ENCODE measurements around the gene PRXL2B. TPM values are rescaled to one million over a fixed set of nuclear protein-coding genes. Genes with fewer than 3 reads are reported as not detected.
"Not testable (repeated sequence)": the region's sequence is repeated elsewhere in the genome, so short reads cannot be mapped to it uniquely, and the experiment has no call there.

PRXL2B gene
- total and polyA plus RNA-seq, 10 of the 15 experiments (the other 5 are each of a cell fraction or from before 2014, with no cell fraction given) = 0.44 to 5.6 (median 4.0) TPM

DNA sequence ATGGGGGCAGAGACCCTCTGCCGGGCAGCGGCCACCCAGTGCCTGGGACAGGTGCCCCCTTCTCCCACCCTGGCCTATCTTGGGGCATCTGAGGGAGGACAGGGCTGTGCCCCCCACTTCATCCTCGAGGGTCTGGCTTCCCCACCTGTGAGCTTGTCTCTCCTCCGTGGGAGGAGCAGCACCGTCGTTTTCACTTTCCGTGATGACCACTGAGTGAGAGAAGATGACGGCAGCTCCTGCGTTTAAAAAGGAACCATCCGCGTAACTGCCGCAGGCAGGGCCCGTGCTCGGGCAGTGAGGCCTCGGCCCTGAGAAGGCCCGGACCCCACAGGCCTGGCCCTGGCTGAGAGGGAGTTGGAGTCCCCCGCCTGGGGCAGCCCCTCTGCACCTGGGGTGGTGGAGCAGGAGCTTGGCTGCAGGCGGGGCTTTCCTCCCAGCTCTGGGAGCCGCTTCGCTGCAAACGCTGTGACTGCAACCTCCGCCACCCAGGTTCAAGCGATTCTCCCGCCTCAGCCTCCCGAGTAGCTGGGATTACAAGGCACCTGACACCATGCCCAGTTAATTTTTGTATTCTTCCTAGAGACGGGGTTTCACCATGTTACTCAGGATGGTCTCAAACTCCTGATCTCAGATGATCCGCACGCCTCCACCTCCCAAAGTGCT, 37.1 kb upstream of the PRXL2B start:
- not testable (repeated sequence) for DNase-seq (ENCODE audit: low read depth, low spot score); H3K36me3 ChIP-seq (ENCODE audit: control insufficient read depth in 2 of 2, insufficient read depth in 2 of 2, low read length in 1 of 2); H3K9me3 ChIP-seq (replicated peaks; ENCODE audit: control insufficient read depth, insufficient read depth, low read length); H2AFZ ChIP-seq (ENCODE audit: control insufficient read depth, low read depth, low read length); H3K79me2 ChIP-seq (ENCODE audit: control insufficient read depth, insufficient read depth, low read length); H3K27me3 ChIP-seq (replicated peaks in 1 of 2; ENCODE audit: control insufficient read depth in 2 of 2, insufficient read depth in 2 of 2, low read length in 1 of 2); H4K20me1 ChIP-seq (ENCODE audit: control insufficient read depth, insufficient read depth)
- Histone ChIP-seq H3K4me3 (peak overlapping the region; percentile 66), H3K27ac (ENCODE audit: control insufficient read depth, insufficient read depth) (peak overlapping the region; percentile 96), H3K4me1 (ENCODE audit: control insufficient read depth, insufficient read depth, low read length) (peaks cover 32% of the 10 kb centered on the region), H3K9ac (ENCODE audit: control insufficient read depth, insufficient read depth, low read length) (peak overlapping the region; percentile 85), H3K4me2 (ENCODE audit: control insufficient read depth, insufficient read depth) (peak overlapping the region; percentile 91)
- CTCF ChIA-PET = interaction anchor here (0.7 to 4.9 kb wide), 7 partner anchors 10 to 1720 kb away, joined by 3 to 33 read pairs (median 8); partner anchors contain the start of genes FAAP20 and PANK4
- 4% methylated on average over 22 of the region's 28 CpGs for WGBS (ENCODE audit: insufficient coverage, insufficient replicate concordance, low lambda C conversion rate, missing lambda C conversion rate)
- ATAC-seq (peak; percentile 23), FAIRE-seq (peak; percentile 91)
- intact Hi-C loops (cut with micrococcal nuclease; ENCODE audit: unreplicated experiment) (loop anchor here (2.0 to 10.0 kb wide), 3 partner anchors 35 to 355 kb away; partner anchors contain the start of gene FAAP20), in situ Hi-C loops (cut with MboI) (loop anchor here (5.0 kb wide), 2 partner anchors 33 to 137 kb away; partner anchors contain the start of gene PEX10)
- POLR2A ChIA-PET = interaction anchor here (0.7 to 4.9 kb wide), 7 partner anchors 22 to 137 kb away, joined by 3 to 62 read pairs (median 7); partner anchors contain the start of genes PANK4, PEX10 and PRXL2B
- TF ChIP-seq NFIC (IDR thresholded peaks at IDR 0.05; ENCODE audit: low read depth, low read length) (0 out of 2 replicates have a peak, but pooled peaks have one; percentile 7), BACH1 (IDR thresholded peaks at IDR 0.05; ENCODE audit: borderline replicate concordance) (peak; percentile 37; the same call in 1 of the 2 replicates), ATF7 (IDR thresholded peaks at IDR 0.05; ENCODE audit: low read depth) (peak; percentile 46; the same call in 1 of the 2 replicates), HDGF (IDR thresholded peaks at IDR 0.05) (peak; percentile 53; the same call in 1 of the 2 replicates), ZNF687 (IDR thresholded peaks at IDR 0.05) (peak; percentile 79), MEF2B (IDR thresholded peaks at IDR 0.05; ENCODE audit: partially characterized antibody, poor library complexity, severe bottlenecking) (peak; percentile 24), CREM (IDR thresholded peaks at IDR 0.05; ENCODE audit: low read depth) (peak; percentile 49; the same call in 1 of the 2 replicates), NBN (IDR thresholded peaks at IDR 0.05) (0 out of 2 replicates have a peak, but pooled peaks have one; percentile 12), POLR2A (IDR thresholded peaks at IDR 0.05; ENCODE audit: low read depth, low read length) (peak; percentile 2; the same call in 1 of the 2 replicates), ZNF24 (IDR thresholded peaks at IDR 0.05) (0 out of 2 replicates have a peak, but pooled peaks have one; percentile 31), LARP7 (IDR thresholded peaks at IDR 0.05) (0 out of 2 replicates have a peak, but pooled peaks have one; percentile 41), CREB1 (IDR thresholded peaks at IDR 0.05; ENCODE audit: low read depth) (peak; percentile 42), RELA (IDR thresholded peaks at IDR 0.05; ENCODE audit: borderline replicate concordance, partially characterized antibody) (peak; percentile 17), DPF2 (IDR thresholded peaks at IDR 0.05) (peak; percentile 22; the same call in 1 of the 2 replicates), BHLHE40 (IDR thresholded peaks at IDR 0.05; ENCODE audit: borderline replicate concordance in 1 of 2, low read depth in 2 of 2, low read length in 1 of 2) (peak in 1 of 2 experiments; percentile 72; a peak in 2 of 4 replicates)
- TF ChIP-seq, protein P1, sequence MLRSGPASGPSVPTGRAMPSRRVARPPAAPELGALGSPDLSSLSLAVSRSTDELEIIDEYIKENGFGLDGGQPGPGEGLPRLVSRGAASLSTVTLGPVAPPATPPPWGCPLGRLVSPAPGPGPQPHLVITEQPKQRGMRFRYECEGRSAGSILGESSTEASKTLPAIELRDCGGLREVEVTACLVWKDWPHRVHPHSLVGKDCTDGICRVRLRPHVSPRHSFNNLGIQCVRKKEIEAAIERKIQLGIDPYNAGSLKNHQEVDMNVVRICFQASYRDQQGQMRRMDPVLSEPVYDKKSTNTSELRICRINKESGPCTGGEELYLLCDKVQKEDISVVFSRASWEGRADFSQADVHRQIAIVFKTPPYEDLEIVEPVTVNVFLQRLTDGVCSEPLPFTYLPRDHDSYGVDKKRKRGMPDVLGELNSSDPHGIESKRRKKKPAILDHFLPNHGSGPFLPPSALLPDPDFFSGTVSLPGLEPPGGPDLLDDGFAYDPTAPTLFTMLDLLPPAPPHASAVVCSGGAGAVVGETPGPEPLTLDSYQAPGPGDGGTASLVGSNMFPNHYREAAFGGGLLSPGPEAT (IDR thresholded peaks at IDR 0.05; ENCODE audit: low read depth) = peak; percentile 36; the same call in 1 of the 2 replicates
- BruUV-seq (replicated peaks) = TSS peak; percentile 53
- RAD21 ChIA-PET (ENCODE audit: unreplicated experiment) = interaction anchor here (1.4 to 7.1 kb wide), 7 partner anchors 23 to 355 kb away, joined by 3 to 86 read pairs (median 35); partner anchors contain the start of genes FAAP20, MORN1, PANK4 and PRXL2B
- SMC1A ChIA-PET (ENCODE audit: uncharacterized antibody, unreplicated experiment) = interaction anchor here (2.9 to 3.1 kb wide), 3 partner anchors 28 to 134 kb away, joined by 19 to 30 read pairs (median 21); partner anchors contain the start of gene PRXL2B

Data from GM12878 (cell line).